Pancreas (tissue), 10 donors: Measurements from ENCODE around the gene PHC3. TPM values are rescaled to one million over a fixed set of nuclear protein-coding genes. Genes with fewer than 3 reads are reported as not detected.

Source experiments
- ATAC-seq, 4 donors: fragments of 200-7000 bp; cut with Tn5 transposase; one replicate each; pipeline versions ENCODE4 v1.8.0 to v1.9.1; 2020; ENCODE audit warnings: mild to moderate bottlenecking in 4 of 4, moderate library complexity in 4 of 4
- DNase-seq, 6 donors: peaks; one replicate each; pipeline ENCODE4 v3.0.0-alpha.2; 2020
- FAIRE-seq: peaks from 2 replicates; lab custom pipeline; 2012; peaks lifted over from hg19 to GRCh38; lab: Jason Lieb, UNC
- H3K27ac ChIP-seq, 4 donors: fragments of 200-600 bp; sonication (generic); 1 replicate in 3 of 4; 2 replicates in 1 of 4; pipeline versions ENCODE4 v1.5.0 to v1.8.0; 2020
- H3K27me3 ChIP-seq, 4 donors: fragments of 200-600 bp; one replicate each; pipeline ENCODE4 v1.8.0; 2021
- H3K36me3 ChIP-seq, 3 donors: fragments of 200-600 bp; sonication (generic) in 1 of 3; one replicate each; pipeline versions ENCODE4 v1.5.0 to v1.8.0; 2020 to 2021
- H3K4me1 ChIP-seq, 3 donors: fragments of 200-600 bp; one replicate each; pipeline ENCODE4 v1.8.0; 2021
- H3K4me3 ChIP-seq, 4 donors: fragments of 200-600 bp; sonication (generic) in 2 of 4; one replicate each; pipeline versions ENCODE4 v1.5.0 to v1.8.0; 2020 to 2021
- H3K9me3 ChIP-seq, 4 donors: fragments of 200-600 bp; one replicate each; pipeline ENCODE4 v1.8.0; 2021
- WGBS, 2 donors: extraction: QIAGEN DNeasy Blood & Tissue Kit; methylation state at CpG; one replicate each; pipeline ENCODE4 v1.1.7; 2013; 5-methylcytosine and 5-hydroxymethylcytosine counted together
- intact Hi-C, 3 donors: fragments of 100-400 bp; cut with DNase I; formaldehyde crosslinking; loops; one replicate each; pipeline versions ENCODE4 v1.11.1 to v1.14.2; 2022
- polyA plus RNA-seq, 2 donors: library from polyadenylated mRNA; stranded (reverse); fragments of 200-250 nt; gene quantifications; one replicate each; pipeline ENCODE4 v1.2.3, GENCODE V29; 2013
- total RNA-seq, 6 donors: library from RNA; stranded (reverse); fragmentation: NEBNext Ultra II Directional in 4 of 6; extraction: Animal tissue kit (Norgen Biotek cat#: 25700) in 4 of 6; gene quantifications; one replicate each; pipeline versions ENCODE4 v1.2.1 to v1.2.4, GENCODE V29; 2021 to 2023
- TF ChIP-seq, protein P1 (sequence below), 4 donors: fragments of 200-600 bp; sonication (generic) in 3 of 4; IDR thresholded peaks; one replicate each; pipeline versions ENCODE4 v1.5.0 to v1.8.0; 2021; ENCODE audit warnings: antibody characterized with exemption in 4 of 4
- donor health status: healthy with polysubstance abuse.
- donor health status: DM: no; HTN: no; CAD: no; lungs with moderate emphysema.
- donor health status: DM: no; HTN: no; CAD: no.
- donor health status: control.
- donor health status: control.
- donor health status: Bipolar disorder and iron deficiency.
- donor health status: DM: yes; HTN: yes; CAD: no.
- donor health status: DM: no; HTN: no; CAD: no.
- donor health status: DM: no; HTN: no; CAD: no.
- donor health status: DM: yes; HTN: yes; CAD: no.

The PHC3 gene, protein sequence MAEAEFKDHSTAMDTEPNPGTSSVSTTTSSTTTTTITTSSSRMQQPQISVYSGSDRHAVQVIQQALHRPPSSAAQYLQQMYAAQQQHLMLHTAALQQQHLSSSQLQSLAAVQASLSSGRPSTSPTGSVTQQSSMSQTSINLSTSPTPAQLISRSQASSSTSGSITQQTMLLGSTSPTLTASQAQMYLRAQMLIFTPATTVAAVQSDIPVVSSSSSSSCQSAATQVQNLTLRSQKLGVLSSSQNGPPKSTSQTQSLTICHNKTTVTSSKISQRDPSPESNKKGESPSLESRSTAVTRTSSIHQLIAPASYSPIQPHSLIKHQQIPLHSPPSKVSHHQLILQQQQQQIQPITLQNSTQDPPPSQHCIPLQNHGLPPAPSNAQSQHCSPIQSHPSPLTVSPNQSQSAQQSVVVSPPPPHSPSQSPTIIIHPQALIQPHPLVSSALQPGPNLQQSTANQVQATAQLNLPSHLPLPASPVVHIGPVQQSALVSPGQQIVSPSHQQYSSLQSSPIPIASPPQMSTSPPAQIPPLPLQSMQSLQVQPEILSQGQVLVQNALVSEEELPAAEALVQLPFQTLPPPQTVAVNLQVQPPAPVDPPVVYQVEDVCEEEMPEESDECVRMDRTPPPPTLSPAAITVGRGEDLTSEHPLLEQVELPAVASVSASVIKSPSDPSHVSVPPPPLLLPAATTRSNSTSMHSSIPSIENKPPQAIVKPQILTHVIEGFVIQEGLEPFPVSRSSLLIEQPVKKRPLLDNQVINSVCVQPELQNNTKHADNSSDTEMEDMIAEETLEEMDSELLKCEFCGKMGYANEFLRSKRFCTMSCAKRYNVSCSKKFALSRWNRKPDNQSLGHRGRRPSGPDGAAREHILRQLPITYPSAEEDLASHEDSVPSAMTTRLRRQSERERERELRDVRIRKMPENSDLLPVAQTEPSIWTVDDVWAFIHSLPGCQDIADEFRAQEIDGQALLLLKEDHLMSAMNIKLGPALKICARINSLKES
- total RNA-seq (10 to 100 TPM; 22.8 to 38.0 (median 26.9) TPM), polyA plus RNA-seq (1 to 10 TPM; 5.5 to 7.0 TPM)

DNA sequence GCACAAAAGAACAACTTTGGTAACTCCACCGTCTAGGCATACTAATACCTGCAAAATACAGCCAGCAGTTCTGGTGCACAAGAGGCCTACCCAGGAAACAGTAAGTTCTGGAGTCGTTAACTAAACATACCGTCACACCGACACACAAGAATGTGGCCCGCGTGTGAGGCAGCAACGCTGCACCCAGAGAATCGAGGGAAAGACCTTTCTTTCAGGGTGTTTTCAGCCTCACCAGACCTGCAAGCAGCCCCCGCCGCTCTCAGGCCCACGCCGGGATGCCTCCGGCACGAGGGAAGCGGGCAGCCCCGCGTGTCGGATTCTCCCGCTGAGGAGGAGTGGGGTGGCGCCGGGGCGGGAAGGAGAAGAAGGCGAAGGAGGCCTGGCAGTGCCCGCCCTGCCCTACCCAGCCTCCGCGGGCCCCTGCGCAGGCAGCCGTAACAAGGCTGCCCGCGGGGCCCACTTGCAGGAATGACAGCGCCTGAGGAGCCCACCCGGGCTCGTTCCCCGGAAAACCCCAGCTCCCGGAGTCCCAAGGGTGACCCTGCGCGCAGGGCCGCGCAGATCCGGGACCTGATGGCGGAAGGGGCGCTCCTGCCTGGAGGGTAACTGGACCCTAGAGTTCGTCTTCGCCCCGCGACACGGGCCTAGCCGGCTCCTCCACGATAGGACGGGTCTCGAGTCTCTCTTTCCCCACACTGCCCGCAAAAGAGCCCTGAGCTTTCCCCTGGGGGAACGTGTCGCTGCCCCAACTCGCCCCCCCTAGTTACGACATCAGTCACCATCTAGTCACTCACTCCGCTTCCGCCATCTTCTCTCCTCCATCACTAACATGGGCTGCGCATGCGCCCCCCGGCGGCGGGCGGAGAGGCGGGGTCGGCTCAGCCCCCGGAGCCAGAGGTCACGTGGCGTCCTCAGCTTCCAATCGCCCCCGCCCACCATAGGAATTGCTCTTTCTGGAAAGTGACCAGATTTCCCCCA is at the start of gene PHC3:
TSS of gene PHC3 (minus strand) at position 826 of the 978 bp plus-strand sequence. CDS start at position 808, 18 bp downstream.
- no peaks in the 10 kb centered on the region for H3K9me3 ChIP-seq
- ATAC-seq = peak; percentile 90 to 94 (median 93)
- TF ChIP-seq, protein P1, sequence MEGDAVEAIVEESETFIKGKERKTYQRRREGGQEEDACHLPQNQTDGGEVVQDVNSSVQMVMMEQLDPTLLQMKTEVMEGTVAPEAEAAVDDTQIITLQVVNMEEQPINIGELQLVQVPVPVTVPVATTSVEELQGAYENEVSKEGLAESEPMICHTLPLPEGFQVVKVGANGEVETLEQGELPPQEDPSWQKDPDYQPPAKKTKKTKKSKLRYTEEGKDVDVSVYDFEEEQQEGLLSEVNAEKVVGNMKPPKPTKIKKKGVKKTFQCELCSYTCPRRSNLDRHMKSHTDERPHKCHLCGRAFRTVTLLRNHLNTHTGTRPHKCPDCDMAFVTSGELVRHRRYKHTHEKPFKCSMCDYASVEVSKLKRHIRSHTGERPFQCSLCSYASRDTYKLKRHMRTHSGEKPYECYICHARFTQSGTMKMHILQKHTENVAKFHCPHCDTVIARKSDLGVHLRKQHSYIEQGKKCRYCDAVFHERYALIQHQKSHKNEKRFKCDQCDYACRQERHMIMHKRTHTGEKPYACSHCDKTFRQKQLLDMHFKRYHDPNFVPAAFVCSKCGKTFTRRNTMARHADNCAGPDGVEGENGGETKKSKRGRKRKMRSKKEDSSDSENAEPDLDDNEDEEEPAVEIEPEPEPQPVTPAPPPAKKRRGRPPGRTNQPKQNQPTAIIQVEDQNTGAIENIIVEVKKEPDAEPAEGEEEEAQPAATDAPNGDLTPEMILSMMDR (IDR thresholded peaks at IDR 0.05) = no peak
- intact Hi-C loops = no loop called here
- H3K36me3 ChIP-seq = peaks cover 0 to 23% (median 3%) of the 10 kb centered on the region in 3 donors
- WGBS, 2 donors = 0% methylated on average over 49 to 71 of the region's 71 CpGs
- H3K27ac ChIP-seq = peak within 1 kb of the TSS; percentile 89 to 97 (median 96)
- peaks cover 16 to 18% (median 16%) of the 10 kb centered on the region in 3 donors for H3K4me1 ChIP-seq
- no peak for FAIRE-seq
- no peaks in the 10 kb centered on the region for H3K27me3 ChIP-seq
- DNase-seq = peak; percentile 89 to 97 (median 92)
- H3K4me3 ChIP-seq = peak within 1 kb of the TSS; percentile 64 to 97 (median 90)

DNA sequence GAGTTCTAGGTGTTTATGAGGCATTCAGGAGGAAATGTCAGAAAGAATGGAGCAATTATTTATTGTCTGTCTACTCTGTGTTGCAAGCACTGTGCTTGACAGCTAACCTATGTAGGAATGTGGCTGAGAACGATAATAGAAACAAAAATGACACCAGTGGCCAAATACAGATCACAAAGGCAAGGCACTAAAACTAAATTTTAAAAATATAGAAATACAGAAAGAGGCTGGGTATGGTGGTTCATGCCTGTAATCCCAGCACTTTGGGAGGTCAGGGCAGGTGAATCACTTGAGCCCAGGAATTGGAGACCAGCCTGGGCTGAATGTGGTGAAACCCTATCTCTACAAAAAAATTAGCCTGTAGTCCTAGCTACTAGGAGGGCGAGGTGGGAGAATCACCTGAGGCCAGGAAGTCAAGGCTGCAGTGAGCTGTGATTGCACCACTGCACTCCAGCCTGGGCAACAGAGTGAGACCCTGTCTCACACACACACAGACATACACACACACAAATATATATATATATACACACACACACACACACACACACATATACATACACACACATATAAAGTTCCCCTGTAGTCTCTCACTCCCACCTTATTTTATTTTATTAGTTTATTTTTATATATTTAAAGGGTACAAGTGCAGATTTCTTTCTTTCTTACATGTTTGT is 46.7 kb upstream of the PHC3 start:
- H3K4me3 ChIP-seq = no peak overlapping the region
- intact Hi-C loops = no loop called here
- no peak for ATAC-seq
- H3K27me3 ChIP-seq = no peaks in the 10 kb centered on the region
- H3K9me3 ChIP-seq = no peaks in the 10 kb centered on the region
- TF ChIP-seq, protein P1 (IDR thresholded peaks at IDR 0.05) = no peak
- peaks cover 0 to 2% (median 0%) of the 10 kb centered on the region in 3 donors for H3K4me1 ChIP-seq
- no peak for DNase-seq
- FAIRE-seq = no peak
- H3K27ac ChIP-seq = no peak overlapping the region
- no peaks in the 10 kb centered on the region for H3K36me3 ChIP-seq
- WGBS, 2 donors = 60 to 71% methylated on average over 2 of the region's 2 CpGs

DNA sequence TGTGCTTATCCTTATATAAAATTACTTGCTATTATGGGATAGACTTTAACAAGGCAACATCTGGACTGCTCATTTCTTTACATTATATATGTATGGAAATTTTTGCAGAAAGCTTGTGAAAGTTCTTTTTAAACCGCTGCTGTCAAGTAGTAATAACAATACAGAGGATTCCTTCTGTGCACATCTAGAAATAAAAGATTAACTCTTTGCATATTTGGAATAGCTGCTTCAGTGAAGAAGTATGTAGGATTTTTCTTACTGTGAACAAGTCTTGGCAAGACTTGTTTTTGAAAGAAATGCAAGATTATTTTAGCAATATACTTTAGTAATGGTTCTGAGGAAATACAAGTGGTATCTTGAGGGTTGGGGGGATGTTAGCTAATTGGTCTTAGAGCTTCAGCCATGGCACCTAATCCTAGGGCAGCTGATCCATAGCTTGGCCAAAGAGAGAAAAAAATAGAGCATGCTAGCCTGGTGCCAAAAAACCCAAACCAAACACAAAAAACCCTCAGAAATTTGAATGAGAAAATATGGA is 45.0 kb upstream of the PHC3 start:
- Histone ChIP-seq H3K27me3 (no peaks in the 10 kb centered on the region), H3K9me3 (no peaks in the 10 kb centered on the region), H3K4me3 (no peak overlapping the region), H3K36me3 (no peaks in the 10 kb centered on the region), H3K4me1 (peaks cover 0 to 2% (median 0%) of the 10 kb centered on the region in 3 donors), H3K27ac (no peak overlapping the region)
- intact Hi-C loops = no loop called here
- no peak for DNase-seq
- TF ChIP-seq, protein P1 (IDR thresholded peaks at IDR 0.05) = no peak
- FAIRE-seq = no peak
- ATAC-seq = no peak
- 76 to 81% methylated on average over 1 of the region's 1 CpG for WGBS, 2 donors

DNA sequence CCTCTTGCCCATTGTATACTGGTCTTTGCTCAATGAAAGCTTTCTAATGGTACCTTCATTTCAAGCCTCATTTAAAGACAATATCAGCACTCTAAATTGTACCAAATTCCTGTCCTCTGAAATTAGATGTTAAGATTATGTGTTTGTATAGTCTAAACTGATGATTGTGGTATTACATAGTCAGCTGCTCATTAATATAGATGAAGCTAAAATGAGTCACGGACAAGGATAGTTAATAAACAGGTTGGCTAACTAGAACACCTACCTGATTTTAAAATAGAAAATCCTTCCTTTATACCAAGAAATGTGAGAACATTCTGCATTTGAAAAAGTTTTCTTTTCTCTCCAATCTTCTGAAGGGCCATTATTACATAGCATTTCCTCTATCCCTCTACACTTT is 43.6 kb upstream of the PHC3 start:
- WGBS, 2 donors = 80 to 90% methylated on average over 1 of the region's 1 CpG
- intact Hi-C loops = no loop called here
- H3K27me3 ChIP-seq = no peaks in the 10 kb centered on the region
- no peaks in the 10 kb centered on the region for H3K36me3 ChIP-seq
- no peak overlapping the region for H3K27ac ChIP-seq
- no peak for DNase-seq
- TF ChIP-seq, protein P1 (IDR thresholded peaks at IDR 0.05) = no peak
- no peak overlapping the region for H3K4me3 ChIP-seq
- H3K4me1 ChIP-seq = peaks cover 0 to 2% (median 0%) of the 10 kb centered on the region in 3 donors
- no peak for ATAC-seq
- no peak for FAIRE-seq
- H3K9me3 ChIP-seq = no peaks in the 10 kb centered on the region
